Body of pancreas (tissue), 4 donors: ENCODE measurements around the gene TENM4. TPM values are rescaled to one million over a fixed set of nuclear protein-coding genes. Genes with fewer than 3 reads are reported as not detected.

Experiments used
- ATAC-seq: fragments of 150-250 bp; one replicate; pipeline ENCODE4 v1.9.1; 2016
- DNase-seq, 4 donors: peaks; one replicate each; pipeline ENCODE4 v3.0.0-alpha.2; 2019
- H3K27ac ChIP-seq, 4 donors: fragments of 200-600 bp; sonication (generic); 1 replicate in 3 of 4; 2 replicates in 1 of 4; pipeline versions ENCODE4 v1.5.1 to v1.6.1; 2016 to 2019; ENCODE audit warnings: mild to moderate bottlenecking in 1 of 4, mixed read lengths in 1 of 4, moderate library complexity in 1 of 4
- H3K27me3 ChIP-seq, 2 donors: fragments of 200-600 bp; sonication (generic); one replicate each; pipeline ENCODE4 v1.6.0; 2016; ENCODE audit warnings: mild to moderate bottlenecking in 1 of 2
- H3K36me3 ChIP-seq, 2 donors: fragments of 200-600 bp; sonication (generic); replicated peaks in 1 of 2; 2 replicates each; pipeline ENCODE4 v1.5.1; 2016; ENCODE audit warnings: low read depth in 2 of 2; ENCODE audit not compliant: insufficient read depth in 1 of 2
- H3K4me1 ChIP-seq: fragments of 200-600 bp; sonication (generic); one replicate; pipeline ENCODE4 v1.6.0; 2016
- H3K4me3 ChIP-seq, 2 donors: fragments of 200-600 bp; sonication (generic); 1 replicate in 1 of 2; 2 replicates in 1 of 2; pipeline ENCODE4 v1.5.1; 2016 to 2019
- H3K9me3 ChIP-seq, 3 donors: fragments of 200-600 bp; sonication (generic); 1 replicate in 2 of 3; 2 replicates in 1 of 3; pipeline ENCODE4 v1.5.1; 2016
- CTCF ChIP-seq, 7 experiments: fragments of 450-650 bp in 4 of 7; fragments of 200-600 bp in 3 of 7; sonication (generic) in 3 of 7; IDR thresholded peaks; one replicate each; pipeline ENCODE4 v1.5.1; 2016 to 2019; ENCODE audit warnings: antibody characterized with exemption in 7 of 7
- POLR2A ChIP-seq, 3 donors: fragments of 450-650 bp; IDR thresholded peaks; one replicate each; pipeline ENCODE4 v1.6.1; 2016; ENCODE audit warnings: antibody characterized with exemption in 3 of 3, mild to moderate bottlenecking in 2 of 3
- WGBS, 2 donors: methylation state at CpG; one replicate each; pipeline ENCODE4 v1.1.5; 2017; 5-methylcytosine and 5-hydroxymethylcytosine counted together
- intact Hi-C: fragments of 100-400 bp; cut with DNase I; formaldehyde crosslinking; loops from one replicate; pipeline ENCODE4 v1.15.1; 2023
- total RNA-seq, 2 donors: library from RNA; depleted of rRNA; stranded (reverse); fragments of >200 nt; gene quantifications; one replicate each; pipeline ENCODE4 v1.1.0, GENCODE V29; 2016

Gene TENM4
- total RNA-seq, 2 donors from 2014 or later, result 0.78 to 6.6 TPM

GRCh38 chr11:78952890-78953289 lies 487.9 kb downstream of the TENM4 start:
- Histone ChIP-seq H3K27me3 (no peaks in the 10 kb centered on the region), H3K4me3 (no peak overlapping the region), H3K9me3 (no peaks in the 10 kb centered on the region), H3K27ac (no peak overlapping the region), H3K36me3 (no peaks in the 10 kb centered on the region), H3K4me1 (peaks cover 17% of the 10 kb centered on the region)
- ATAC-seq (no peak), DNase-seq (no peak)
- intact Hi-C loops, result no loop called here
- no peak for TF ChIP-seq POLR2A (IDR thresholded peaks at IDR 0.05)
- no peak for TF ChIP-seq CTCF (IDR thresholded peaks at IDR 0.05)
- 54 to 60% methylated on average over 4 of the region's 4 CpGs for WGBS, 2 donors

GRCh38 chr11:78952175-78952574 lies 488.7 kb downstream of the TENM4 start:
- no peak for ATAC-seq
- no peak for TF ChIP-seq POLR2A (IDR thresholded peaks at IDR 0.05)
- TF ChIP-seq CTCF (IDR thresholded peaks at IDR 0.05), result no peak
- peaks cover 24% of the 10 kb centered on the region for H3K4me1 ChIP-seq
- 65 to 66% methylated on average over 7 of the region's 7 CpGs for WGBS, 2 donors
- no peaks in the 10 kb centered on the region for H3K36me3 ChIP-seq
- no peak for DNase-seq
- intact Hi-C loops, result no loop called here
- H3K9me3 ChIP-seq, result no peaks in the 10 kb centered on the region
- no peak overlapping the region for H3K4me3 ChIP-seq
- no peak overlapping the region for H3K27ac ChIP-seq
- H3K27me3 ChIP-seq, result no peaks in the 10 kb centered on the region

GRCh38 chr11:78949976-78950690 lies 490.7 kb downstream of the TENM4 start:
- intact Hi-C loops, result no loop called here

GRCh38 chr11:78946945-78947902 lies 493.6 kb downstream of the TENM4 start:
- Histone ChIP-seq H3K4me3 (no peak overlapping the region), H3K36me3 (no peaks in the 10 kb centered on the region), H3K9me3 (no peaks in the 10 kb centered on the region), H3K4me1 (peaks cover 15% of the 10 kb centered on the region), H3K27ac (peak overlapping the region; percentile 47 to 77 (median 58)), H3K27me3 (no peaks in the 10 kb centered on the region)
- DNase-seq (no peak), ATAC-seq (peak; percentile 92)
- TF ChIP-seq POLR2A (IDR thresholded peaks at IDR 0.05) (no peak), CTCF (IDR thresholded peaks at IDR 0.05) (no peak)
- intact Hi-C loops, result no loop called here
- WGBS, 2 donors, result 46 to 50% methylated on average over 10 of the region's 10 CpGs

More at GRCh38 chr11:78949976-78950690, 490.7 kb downstream of the TENM4 start:
- Histone ChIP-seq H3K4me3 (no peak overlapping the region), H3K27ac (no peak overlapping the region), H3K36me3 (no peaks in the 10 kb centered on the region), H3K9me3 (no peaks in the 10 kb centered on the region), H3K27me3 (no peaks in the 10 kb centered on the region), H3K4me1 (peaks cover 26% of the 10 kb centered on the region)
- no peak for ATAC-seq
- no peak for TF ChIP-seq POLR2A (IDR thresholded peaks at IDR 0.05)
- TF ChIP-seq CTCF (IDR thresholded peaks at IDR 0.05), result no peak
- 71% methylated on average over 6 of the region's 6 CpGs for WGBS, 2 donors
- no peak for DNase-seq
